GM21529 (cell line): ENCODE measurements around the gene TMEM244.
"Not testable (repeated sequence)": the region's sequence is repeated elsewhere in the genome, so short reads cannot be mapped to it uniquely, and the experiment has no call there.

Experiments used
- ATAC-seq: cut with Tn5 transposase; IDR thresholded peaks from one replicate; pipeline ENCODE4 v1.9.1; 2021; ENCODE audit not compliant: unreplicated experiment

The TMEM244 gene

GRCh38 chr6:129867403-129867802 lies 6.3 kb upstream of the TMEM244 start:
- no peak for ATAC-seq

GRCh38 chr6:129866688-129867087 lies 5.6 kb upstream of the TMEM244 start:
- ATAC-seq, result no peak

GRCh38 chr6:129866256-129866655 lies 5.1 kb upstream of the TMEM244 start:
- ATAC-seq, result no peak

DNA sequence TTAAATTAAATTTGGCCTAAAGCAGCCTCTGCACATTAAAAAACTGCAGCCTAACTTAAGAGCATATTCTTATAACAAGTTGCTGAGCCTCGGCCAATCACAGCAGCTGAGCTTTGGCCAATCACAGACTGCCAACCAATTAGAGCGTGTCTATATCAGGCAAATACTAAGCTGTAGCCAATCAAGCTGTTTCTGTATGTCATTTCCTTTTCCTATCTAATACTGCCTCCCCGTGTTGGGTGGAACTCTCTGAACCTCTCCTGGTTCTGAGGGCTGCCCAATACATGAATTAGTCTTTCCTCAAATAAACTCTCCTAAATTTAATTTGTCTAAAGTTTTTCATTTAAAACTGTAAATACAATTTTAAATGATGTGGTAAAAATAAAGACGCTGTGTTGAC lies 3.9 kb upstream of the TMEM244 start:
- ATAC-seq, result no peak

DNA sequence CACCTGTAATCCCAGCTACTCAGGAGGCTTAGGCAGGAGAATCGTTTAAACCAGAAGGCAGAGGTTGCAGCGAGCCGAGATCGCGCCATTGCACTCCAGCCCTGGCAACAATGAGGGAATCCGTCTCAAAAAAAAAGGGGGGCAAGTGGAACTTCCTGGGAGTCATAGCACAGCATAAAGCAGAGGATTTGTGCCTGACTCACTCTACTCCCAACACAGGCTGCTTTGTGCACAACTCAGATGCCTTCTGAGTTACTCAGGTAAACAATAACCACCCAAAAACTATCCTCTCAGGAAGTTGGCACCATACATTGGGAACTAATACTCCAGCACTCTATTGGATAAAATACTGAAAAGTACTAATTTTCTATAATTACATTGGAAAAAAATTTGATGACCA lies 2.5 kb upstream of the TMEM244 start:
- ATAC-seq, result no peak

- no peak for ATAC-seq
Observed at GRCh38 chr6:129859524-129859923, 1.6 kb downstream of the TMEM244 start.

DNA sequence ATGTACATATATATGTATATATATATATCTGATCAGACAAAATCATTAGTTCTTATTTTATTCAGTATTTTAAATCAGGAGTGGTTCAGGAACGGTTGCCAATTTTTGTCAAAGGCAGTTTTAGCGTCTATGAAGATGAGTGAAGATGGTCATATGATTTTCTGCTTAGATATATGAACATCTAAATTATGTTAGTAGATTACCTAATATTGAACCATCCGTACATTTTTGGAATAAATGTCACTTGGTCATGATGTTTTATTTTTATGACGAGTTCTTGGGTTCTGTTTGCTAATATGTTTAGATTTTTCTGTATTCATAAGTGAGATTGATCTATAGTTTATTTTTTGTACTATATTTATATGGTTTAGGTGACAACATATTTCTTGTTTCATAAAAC lies 3.3 kb downstream of the TMEM244 start:
- ATAC-seq, result no peak

DNA sequence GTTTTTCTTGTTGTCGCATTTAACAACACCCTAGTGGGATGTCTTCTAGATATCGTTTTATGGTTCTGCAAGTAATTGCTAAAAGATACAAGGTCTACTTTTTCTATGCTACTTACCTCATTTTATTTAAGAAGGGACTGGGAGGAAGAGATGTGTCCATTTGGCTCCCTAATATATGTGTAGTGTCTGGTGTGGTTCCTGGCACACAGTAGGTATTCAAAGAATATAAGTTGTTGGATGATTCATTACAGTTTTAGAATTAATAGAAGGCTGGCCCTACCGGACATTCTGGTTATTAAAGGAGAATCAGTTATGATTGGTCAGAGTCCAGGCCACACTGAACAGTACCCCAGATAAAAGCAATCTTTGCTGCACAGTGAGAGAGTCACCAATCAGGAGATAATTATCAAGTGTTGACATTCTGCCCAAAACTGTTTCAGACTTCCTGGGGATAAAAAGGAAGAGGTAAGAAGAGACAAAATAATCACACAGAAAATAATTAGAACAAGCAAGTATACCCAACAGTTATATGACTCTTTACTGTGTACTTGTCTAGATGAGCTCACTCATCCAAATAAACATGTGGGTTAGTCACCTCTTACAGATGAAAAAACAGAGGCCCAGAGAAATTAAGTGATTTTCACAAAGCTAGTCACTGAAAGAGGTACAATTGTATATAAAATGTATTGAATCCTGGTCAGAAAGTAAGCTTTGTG lies 7.0 kb downstream of the TMEM244 start:
- ATAC-seq, result no peak

- no peak for ATAC-seq
Observed at GRCh38 chr6:129852257-129852858, 8.8 kb downstream of the TMEM244 start.

DNA sequence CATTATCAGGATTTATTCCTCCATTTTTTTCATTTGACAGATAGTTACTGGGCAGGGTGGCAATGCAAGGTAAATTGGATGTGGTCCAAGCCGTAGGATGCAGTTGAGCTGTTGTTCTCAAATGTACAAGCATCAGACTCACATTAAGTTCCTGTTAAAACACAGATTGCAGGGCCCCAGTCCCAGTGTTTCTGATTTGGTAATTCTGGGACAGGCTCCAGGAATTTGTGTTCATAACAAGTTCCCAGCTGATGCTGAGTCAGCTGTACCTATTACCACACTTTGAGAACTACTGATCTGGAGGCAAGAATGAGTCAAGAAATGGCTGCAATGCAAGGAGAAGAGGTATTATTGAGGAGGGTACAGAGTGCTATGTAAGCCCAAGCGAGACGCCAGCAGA lies 11.7 kb downstream of the TMEM244 start:
- no peak for ATAC-seq

GRCh38 chr6:129846761-129847160 lies 14.4 kb downstream of the TMEM244 start:
- ATAC-seq, result no peak

- ATAC-seq, result no peak
Observed at GRCh38 chr6:129845696-129846095, 15.4 kb downstream of the TMEM244 start.

GRCh38 chr6:129844118-129844891 lies 16.8 kb downstream of the TMEM244 start:
- ATAC-seq, result no peak

GRCh38 chr6:129843573-129843972 lies 17.5 kb downstream of the TMEM244 start:
- ATAC-seq, result no peak

DNA sequence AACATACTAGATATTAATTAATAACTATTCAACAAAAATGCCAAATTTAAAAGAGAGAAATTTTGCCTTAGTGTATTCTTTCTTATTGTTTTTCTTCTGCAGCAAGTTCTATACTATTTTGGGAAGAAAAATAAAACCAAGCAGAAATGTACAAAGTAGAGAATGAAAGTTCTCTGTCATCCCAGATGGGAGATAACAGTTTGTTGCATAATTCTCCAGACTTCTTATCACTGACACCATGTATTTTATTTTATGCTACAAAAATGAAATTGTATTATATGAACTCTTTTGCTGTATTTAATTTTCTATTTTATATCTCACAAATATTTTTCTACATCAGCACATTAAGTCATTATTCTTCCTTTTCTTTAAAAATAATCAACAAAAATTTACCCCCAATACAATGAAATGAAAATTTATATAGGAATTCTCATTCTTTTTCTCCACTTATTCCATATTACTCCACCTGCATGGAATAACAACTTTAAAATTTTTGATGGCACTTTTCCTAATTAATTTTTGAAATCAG lies 18.2 kb downstream of the TMEM244 start:
- ATAC-seq, result no peak

DNA sequence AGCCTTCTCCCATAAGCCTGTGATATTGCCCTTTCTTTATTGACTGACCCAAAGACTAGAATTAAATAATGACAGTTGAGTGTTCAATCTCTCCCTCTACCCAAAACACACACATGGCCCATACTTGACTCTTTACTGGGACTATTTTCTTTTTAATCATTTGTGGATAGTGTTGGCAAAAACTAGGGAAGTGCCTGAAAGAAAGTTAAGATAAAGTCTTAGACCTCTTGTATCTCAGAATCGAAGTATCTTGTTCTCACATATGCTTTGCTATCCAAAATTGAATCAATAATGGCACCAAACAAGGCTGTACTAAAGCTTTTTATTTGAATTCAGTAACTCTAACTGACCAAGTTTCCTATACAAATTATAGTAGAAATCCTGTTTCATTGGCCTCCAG lies 19.0 kb downstream of the TMEM244 start:
- no peak for ATAC-seq

DNA sequence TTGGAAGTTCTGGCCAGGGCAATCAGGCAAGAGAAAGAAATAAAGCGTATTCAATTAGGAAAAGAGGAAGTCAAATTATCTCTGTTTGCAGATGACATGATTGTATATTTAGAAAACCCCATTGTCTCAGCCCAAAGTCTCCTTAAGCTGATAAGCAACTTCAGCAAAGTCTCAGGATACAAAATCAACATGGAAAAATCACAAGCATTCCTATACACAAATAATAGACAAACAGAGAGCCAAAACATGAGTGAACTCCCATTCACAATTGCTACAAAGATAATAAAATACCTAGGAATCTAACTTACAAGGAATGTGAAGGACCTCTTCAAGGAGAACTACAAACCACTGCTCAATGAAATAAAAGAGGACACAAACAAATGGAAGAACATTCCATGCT lies 21.6 kb downstream of the TMEM244 start:
- not testable (repeated sequence) for ATAC-seq

- no peak for ATAC-seq
Observed at GRCh38 chr6:129835691-129836090, 25.4 kb downstream of the TMEM244 start.

DNA sequence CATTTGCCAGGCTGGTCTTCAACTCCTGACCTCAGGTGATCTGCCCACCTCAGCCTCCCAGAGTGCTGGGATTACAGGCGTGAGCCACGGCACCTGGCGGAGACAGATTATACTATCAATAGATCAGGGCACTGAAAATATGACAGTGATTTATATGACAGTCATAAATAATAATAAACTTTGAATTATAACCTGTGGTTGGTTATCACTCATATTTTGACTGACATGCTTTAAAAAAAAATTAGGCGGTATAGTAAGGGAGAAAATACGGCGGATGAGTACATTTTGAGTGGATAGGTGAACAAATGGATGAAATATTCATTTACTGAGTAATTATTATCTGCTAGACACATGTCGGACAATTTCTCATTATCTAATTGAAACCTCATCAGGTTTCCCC lies 28.8 kb downstream of the TMEM244 start:
- ATAC-seq, result no peak

DNA sequence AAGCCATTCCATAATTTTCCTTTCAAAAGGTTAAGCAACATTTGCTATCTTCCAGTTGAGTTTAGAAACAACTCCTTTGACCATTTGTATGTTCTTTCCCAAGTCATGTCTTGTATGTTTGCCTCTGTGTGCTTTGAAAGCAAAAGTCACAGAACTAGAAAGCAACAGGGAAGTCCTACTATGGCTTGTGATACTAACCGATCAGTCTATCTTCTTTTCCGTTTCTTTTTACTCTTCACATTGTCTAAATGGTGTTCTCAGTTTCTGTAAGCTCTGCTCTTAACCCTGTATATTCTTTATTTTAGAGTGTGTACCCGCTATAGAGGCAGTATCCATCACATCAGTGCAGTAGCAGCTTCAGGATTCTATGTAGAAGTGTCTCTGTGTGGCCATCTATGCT lies 32.9 kb downstream of the TMEM244 start:
- no peak for ATAC-seq

DNA sequence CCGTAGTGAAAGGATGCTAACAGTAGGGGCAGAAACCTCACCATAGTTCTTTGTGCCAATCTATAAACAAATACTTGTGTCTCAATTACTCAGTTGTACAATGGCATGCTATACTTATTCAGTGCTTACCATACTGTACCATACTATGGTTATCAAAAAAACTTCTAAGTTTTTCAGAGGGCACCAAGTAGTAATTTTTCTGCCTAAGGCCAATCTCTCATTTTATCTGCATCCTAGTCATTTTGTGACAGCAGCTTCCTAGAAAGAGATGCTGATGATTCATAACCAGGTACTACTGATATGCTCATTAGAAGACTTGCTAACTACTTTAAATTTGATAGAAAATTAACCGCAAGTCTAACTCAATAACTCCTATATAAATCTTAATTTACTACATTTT lies 42.9 kb downstream of the TMEM244 start:
- no peak for ATAC-seq

DNA sequence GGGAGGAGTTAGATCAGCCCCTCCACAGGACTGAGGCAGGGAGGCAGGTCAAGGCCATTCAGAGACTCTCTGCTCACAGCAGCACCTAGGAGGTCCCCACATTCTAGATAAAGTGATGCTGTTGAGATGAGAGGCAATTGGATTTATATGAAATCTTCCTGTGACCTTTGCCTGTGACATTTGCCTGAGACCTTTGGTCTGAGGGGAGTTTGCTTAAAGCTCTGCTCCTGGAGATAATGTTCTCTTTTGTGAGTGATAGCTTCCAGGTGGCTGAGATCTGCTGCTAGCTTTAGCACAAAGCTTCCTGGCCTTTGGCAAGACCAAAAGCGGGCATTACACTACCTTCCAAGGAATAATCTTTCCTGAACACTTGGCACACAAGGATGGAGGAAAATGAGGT lies 43.3 kb downstream of the TMEM244 start:
- no peak for ATAC-seq
